Loucy (cell line): ENCODE results near the gene C10orf71.

Source experiments
- H2AFZ ChIP-seq: fragments of 200-600 bp; sonication (generic); 2 replicates; pipeline ENCODE4 v1.6.0; 2016; ENCODE audit warnings: antibody characterized with exemption, mild to moderate bottlenecking, low read length, moderate library complexity
- H3F3A ChIP-seq: fragments of 200-600 bp; 2 replicates; pipeline ENCODE4 v1.6.0; 2016; ENCODE audit warnings: antibody characterized with exemption, low read depth, mild to moderate bottlenecking
- H3K27me3 ChIP-seq: fragments of 200-600 bp; sonication (generic); 2 replicates; pipeline ENCODE4 v1.6.1; 2014; ENCODE audit warnings: low read length, mild to moderate bottlenecking; ENCODE audit not compliant: insufficient read depth, poor library complexity, severe bottlenecking
- H3K36me3 ChIP-seq: fragments of 200-600 bp; sonication (generic); 2 replicates; pipeline ENCODE4 v1.6.1; 2016; ENCODE audit warnings: low read length; ENCODE audit not compliant: insufficient read depth
- H3K4me1 ChIP-seq: fragments of 200-600 bp; sonication (generic); 2 replicates; pipeline ENCODE4 v1.5.1; 2014; ENCODE audit warnings: low read length, mild to moderate bottlenecking; ENCODE audit not compliant: insufficient read depth, poor library complexity, severe bottlenecking
- H3K4me2 ChIP-seq: fragments of 200-600 bp; sonication (generic); 2 replicates; pipeline ENCODE4 v1.6.0; 2014; ENCODE audit warnings: antibody characterized with exemption, low read length, low read depth, mild to moderate bottlenecking; ENCODE audit not compliant: poor library complexity, severe bottlenecking
- H3K4me3 ChIP-seq: fragments of 200-600 bp; sonication (generic); 2 replicates; pipeline ENCODE4 v1.5.1; 2014; ENCODE audit warnings: low read length, mild to moderate bottlenecking, mixed read lengths; ENCODE audit not compliant: poor library complexity, severe bottlenecking
- H3K79me2 ChIP-seq: fragments of 200-600 bp; sonication (generic); 2 replicates; pipeline ENCODE4 v1.6.1; 2014; ENCODE audit warnings: low read length; ENCODE audit not compliant: insufficient read depth
- H3K9ac ChIP-seq: fragments of 200-600 bp; sonication (generic); 2 replicates; pipeline ENCODE4 v1.6.0; 2014; ENCODE audit warnings: mild to moderate bottlenecking, low read depth, low read length, moderate library complexity; ENCODE audit not compliant: poor library complexity, severe bottlenecking
- H3K9me2 ChIP-seq: fragments of 200-600 bp; sonication (generic); replicated peaks from 2 replicates; pipeline ENCODE4 v1.6.1; 2016; ENCODE audit warnings: low read depth, low read length, mixed read lengths
- H3K9me3 ChIP-seq: fragments of 200-600 bp; sonication (generic); 2 replicates; pipeline ENCODE4 v1.6.1; 2014; ENCODE audit warnings: mild to moderate bottlenecking, antibody characterized with exemption, low read length, low read depth; ENCODE audit not compliant: insufficient read depth
- H4K20me1 ChIP-seq: fragments of 200-600 bp; sonication (generic); 2 replicates; pipeline ENCODE4 v1.6.0; 2014; ENCODE audit warnings: antibody characterized with exemption, low read length, mild to moderate bottlenecking; ENCODE audit not compliant: insufficient read depth, poor library complexity, severe bottlenecking
- EZH2phosphoT487 ChIP-seq: fragments of 200-600 bp; IDR thresholded peaks from 2 replicates; pipeline ENCODE4 v1.6.1; 2018; ENCODE audit warnings: antibody characterized with exemption, mild to moderate bottlenecking, moderate library complexity, borderline replicate concordance
- TF ChIP-seq, protein P1 (sequence below): fragments of 200-600 bp; sonication (generic); conservative IDR thresholded peaks from 2 replicates; pipeline ENCODE4 v1.5.1; 2014; ENCODE audit warnings: mild to moderate bottlenecking, antibody characterized with exemption, low read length

The C10orf71 gene

DNA sequence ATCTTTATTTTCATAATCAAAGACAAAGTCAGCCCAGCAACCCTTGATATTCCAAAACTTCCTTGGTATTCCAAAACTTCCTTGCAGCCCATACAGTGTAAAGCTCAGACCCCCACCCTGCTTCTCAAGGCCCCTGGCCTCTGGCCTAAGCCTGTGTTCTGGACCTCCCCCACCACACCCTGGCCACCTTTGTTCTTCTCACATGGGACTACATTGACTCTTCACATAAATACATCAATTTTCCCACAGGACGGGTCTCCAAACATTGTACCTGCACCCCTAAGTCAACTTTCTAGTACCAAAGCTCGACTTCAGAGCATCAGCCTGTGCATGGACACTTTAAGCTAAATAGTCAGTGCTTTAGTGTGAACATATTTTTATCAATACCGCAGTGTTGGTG, 56.3 kb downstream of the C10orf71 start:
- no peaks in the 10 kb centered on the region for H3K79me2 ChIP-seq
- no peaks in the 10 kb centered on the region for H3K9me2 ChIP-seq
- no peak overlapping the region for H3K4me2 ChIP-seq
- no peaks in the 10 kb centered on the region for H3K36me3 ChIP-seq
- H3K4me1 ChIP-seq = no peaks in the 10 kb centered on the region
- no peaks in the 10 kb centered on the region for H3F3A ChIP-seq
- no peaks in the 10 kb centered on the region for H4K20me1 ChIP-seq
- TF ChIP-seq, protein P1, sequence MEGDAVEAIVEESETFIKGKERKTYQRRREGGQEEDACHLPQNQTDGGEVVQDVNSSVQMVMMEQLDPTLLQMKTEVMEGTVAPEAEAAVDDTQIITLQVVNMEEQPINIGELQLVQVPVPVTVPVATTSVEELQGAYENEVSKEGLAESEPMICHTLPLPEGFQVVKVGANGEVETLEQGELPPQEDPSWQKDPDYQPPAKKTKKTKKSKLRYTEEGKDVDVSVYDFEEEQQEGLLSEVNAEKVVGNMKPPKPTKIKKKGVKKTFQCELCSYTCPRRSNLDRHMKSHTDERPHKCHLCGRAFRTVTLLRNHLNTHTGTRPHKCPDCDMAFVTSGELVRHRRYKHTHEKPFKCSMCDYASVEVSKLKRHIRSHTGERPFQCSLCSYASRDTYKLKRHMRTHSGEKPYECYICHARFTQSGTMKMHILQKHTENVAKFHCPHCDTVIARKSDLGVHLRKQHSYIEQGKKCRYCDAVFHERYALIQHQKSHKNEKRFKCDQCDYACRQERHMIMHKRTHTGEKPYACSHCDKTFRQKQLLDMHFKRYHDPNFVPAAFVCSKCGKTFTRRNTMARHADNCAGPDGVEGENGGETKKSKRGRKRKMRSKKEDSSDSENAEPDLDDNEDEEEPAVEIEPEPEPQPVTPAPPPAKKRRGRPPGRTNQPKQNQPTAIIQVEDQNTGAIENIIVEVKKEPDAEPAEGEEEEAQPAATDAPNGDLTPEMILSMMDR = no peak
- TF ChIP-seq EZH2phosphoT487 = no peak
- H3K9me3 ChIP-seq = no peaks in the 10 kb centered on the region
- H3K4me3 ChIP-seq = no peak overlapping the region
- H3K27me3 ChIP-seq = no peaks in the 10 kb centered on the region
- no peak overlapping the region for H3K9ac ChIP-seq
- H2AFZ ChIP-seq = no peak overlapping the region

DNA sequence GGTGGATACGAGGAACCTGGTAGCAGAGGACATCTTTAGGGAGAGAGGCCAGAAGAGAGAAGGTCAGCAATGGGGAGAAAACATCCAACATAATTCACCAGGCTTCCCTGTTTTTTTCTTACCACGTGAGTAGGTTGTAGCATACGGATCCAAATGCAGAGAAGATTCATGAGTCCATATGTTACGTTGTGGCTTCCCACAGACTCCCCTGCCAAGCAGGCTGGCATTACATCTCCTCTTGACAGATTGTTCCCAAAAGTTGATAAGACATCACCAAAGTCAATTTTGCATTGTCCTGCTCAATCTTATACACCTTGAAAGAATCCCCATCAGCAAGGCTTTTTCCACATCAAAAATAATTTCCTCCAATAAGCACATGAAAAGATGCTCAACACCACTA, 57.2 kb downstream of the C10orf71 start:
- H3K9ac ChIP-seq = no peak overlapping the region
- H3K9me2 ChIP-seq = no peaks in the 10 kb centered on the region
- no peak overlapping the region for H2AFZ ChIP-seq
- H3K4me1 ChIP-seq = no peaks in the 10 kb centered on the region
- TF ChIP-seq, protein P1 = no peak
- TF ChIP-seq EZH2phosphoT487 = no peak
- no peaks in the 10 kb centered on the region for H3K27me3 ChIP-seq
- H3K4me2 ChIP-seq = no peak overlapping the region
- H3K4me3 ChIP-seq = no peak overlapping the region
- H4K20me1 ChIP-seq = no peaks in the 10 kb centered on the region
- H3K9me3 ChIP-seq = no peaks in the 10 kb centered on the region
- no peaks in the 10 kb centered on the region for H3F3A ChIP-seq
- no peaks in the 10 kb centered on the region for H3K79me2 ChIP-seq
- no peaks in the 10 kb centered on the region for H3K36me3 ChIP-seq

DNA sequence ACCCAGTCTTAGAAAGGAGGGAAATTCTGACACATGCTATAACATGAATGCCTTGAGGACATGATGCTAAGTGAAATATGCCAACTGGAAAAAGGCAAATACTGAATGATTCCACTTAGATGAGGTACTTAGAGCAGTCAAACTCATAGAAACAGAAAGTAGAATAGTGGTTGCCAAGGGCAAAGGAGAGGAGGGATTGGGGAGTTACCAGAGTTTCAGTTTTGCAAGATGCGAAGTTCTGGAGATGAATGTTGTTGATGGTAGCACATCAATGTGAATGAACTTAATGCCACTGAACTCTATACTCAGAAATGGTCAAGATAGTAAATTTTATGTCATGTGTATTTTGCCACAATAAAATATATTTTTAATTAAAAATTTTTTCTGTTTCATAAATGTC, 58.0 kb downstream of the C10orf71 start:
- H3K9me2 ChIP-seq = no peaks in the 10 kb centered on the region
- no peak overlapping the region for H2AFZ ChIP-seq
- H4K20me1 ChIP-seq = no peaks in the 10 kb centered on the region
- H3K4me2 ChIP-seq = no peak overlapping the region
- no peaks in the 10 kb centered on the region for H3K9me3 ChIP-seq
- no peaks in the 10 kb centered on the region for H3K27me3 ChIP-seq
- H3F3A ChIP-seq = no peaks in the 10 kb centered on the region
- TF ChIP-seq, protein P1 = no peak
- no peak for TF ChIP-seq EZH2phosphoT487
- H3K79me2 ChIP-seq = no peaks in the 10 kb centered on the region
- H3K9ac ChIP-seq = no peak overlapping the region
- no peaks in the 10 kb centered on the region for H3K36me3 ChIP-seq
- no peak overlapping the region for H3K4me3 ChIP-seq
- H3K4me1 ChIP-seq = no peaks in the 10 kb centered on the region
